Measurements from ENCODE around the gene NOD2. TPM values are rescaled to one million over a fixed set of nuclear protein-coding genes. Genes with fewer than 3 reads are reported as not detected.

The NOD2 gene
- total RNA-seq, 6 donors from 2014 or later, result 8.5 to 27.2 (median 11.2) TPM

DNA sequence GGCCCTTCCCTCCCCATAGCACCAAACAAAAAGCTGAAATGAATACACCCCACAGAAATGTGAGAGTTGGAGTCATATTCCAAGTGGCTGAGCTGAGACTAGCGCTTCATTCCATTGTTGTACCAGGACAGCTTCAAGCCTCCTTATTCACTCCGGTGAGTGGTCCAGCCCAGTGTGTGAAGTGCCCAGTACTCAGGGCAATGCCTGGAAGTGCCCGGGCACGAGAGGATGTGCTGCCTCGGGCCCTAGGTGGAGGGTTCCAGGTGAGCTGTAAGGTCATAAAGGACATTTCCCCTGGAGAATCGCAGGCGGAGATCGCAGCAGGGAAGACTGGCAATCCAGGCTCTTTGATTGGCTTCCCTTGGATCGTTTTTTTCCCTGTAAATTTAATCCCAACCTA lies 43.0 kb downstream of the NOD2 start:
- Histone ChIP-seq H3K9me3 (no peaks in the 10 kb centered on the region), H3K27ac (no peak overlapping the region), H3K4me3 (no peak overlapping the region), H3K36me3 (peaks cover 0 to 6% (median 1%) of the 10 kb centered on the region in 4 donors), H3K27me3 (no peaks in the 10 kb centered on the region), H3K4me1 (peaks cover 5 to 9% (median 8%) of the 10 kb centered on the region in 4 donors)
- 78 to 80% methylated on average over 7 to 9 of the region's 9 CpGs for WGBS, 2 donors
- DNase-seq (peak in 1 of 2 donors; percentile 78), ATAC-seq (ENCODE audit: low FRiP score in 2 of 2) (peak in 1 of 2 donors; percentile 63)
- TF ChIP-seq EP300 (IDR thresholded peaks at IDR 0.05), result peak in 1 of 4 donors; percentile 44
- no peak for TF ChIP-seq POLR2A (IDR thresholded peaks at IDR 0.05)
- TF ChIP-seq, protein P1, sequence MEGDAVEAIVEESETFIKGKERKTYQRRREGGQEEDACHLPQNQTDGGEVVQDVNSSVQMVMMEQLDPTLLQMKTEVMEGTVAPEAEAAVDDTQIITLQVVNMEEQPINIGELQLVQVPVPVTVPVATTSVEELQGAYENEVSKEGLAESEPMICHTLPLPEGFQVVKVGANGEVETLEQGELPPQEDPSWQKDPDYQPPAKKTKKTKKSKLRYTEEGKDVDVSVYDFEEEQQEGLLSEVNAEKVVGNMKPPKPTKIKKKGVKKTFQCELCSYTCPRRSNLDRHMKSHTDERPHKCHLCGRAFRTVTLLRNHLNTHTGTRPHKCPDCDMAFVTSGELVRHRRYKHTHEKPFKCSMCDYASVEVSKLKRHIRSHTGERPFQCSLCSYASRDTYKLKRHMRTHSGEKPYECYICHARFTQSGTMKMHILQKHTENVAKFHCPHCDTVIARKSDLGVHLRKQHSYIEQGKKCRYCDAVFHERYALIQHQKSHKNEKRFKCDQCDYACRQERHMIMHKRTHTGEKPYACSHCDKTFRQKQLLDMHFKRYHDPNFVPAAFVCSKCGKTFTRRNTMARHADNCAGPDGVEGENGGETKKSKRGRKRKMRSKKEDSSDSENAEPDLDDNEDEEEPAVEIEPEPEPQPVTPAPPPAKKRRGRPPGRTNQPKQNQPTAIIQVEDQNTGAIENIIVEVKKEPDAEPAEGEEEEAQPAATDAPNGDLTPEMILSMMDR (IDR thresholded peaks at IDR 0.05), result no peak
- TF ChIP-seq POLR2AphosphoS5 (IDR thresholded peaks at IDR 0.05), result peak; percentile 13 to 26

DNA sequence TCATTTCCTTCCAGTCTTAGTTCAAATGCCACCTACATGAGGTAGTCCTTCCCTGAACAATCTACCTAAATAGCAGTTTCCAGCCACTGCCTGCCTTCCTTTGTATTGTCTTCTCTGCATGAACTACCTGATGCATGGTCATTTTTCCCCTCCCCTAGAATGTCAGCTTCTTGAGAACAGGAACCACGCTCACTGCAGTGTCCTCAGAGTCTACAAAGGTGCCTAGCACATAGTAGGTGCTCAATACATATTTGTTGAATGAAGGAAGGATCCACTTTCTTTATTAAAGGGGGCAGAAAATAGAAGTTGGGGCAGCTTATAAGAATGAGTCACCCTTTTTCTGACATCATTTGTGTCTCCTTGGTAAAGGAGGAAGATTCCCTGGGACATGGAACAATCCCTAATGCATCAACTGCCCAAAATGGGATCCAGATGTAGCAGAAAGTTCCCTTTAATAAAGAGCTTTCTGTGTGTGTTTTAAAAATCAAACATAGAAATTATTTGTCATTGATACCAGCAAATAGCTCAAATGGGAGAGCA lies 44.1 kb downstream of the NOD2 start:
- 83 to 100% methylated on average over 1 of the region's 1 CpG for WGBS, 2 donors
- no peak for ATAC-seq (ENCODE audit: low FRiP score in 2 of 2)
- Histone ChIP-seq H3K4me3 (no peak overlapping the region), H3K27me3 (no peaks in the 10 kb centered on the region), H3K36me3 (no peaks in the 10 kb centered on the region), H3K27ac (no peak overlapping the region), H3K9me3 (no peaks in the 10 kb centered on the region), H3K4me1 (peaks cover 5 to 9% (median 8%) of the 10 kb centered on the region in 4 donors)
- TF ChIP-seq, protein P1 (IDR thresholded peaks at IDR 0.05), result no peak
- no peak for TF ChIP-seq POLR2AphosphoS5 (IDR thresholded peaks at IDR 0.05)
- no peak for TF ChIP-seq EP300 (IDR thresholded peaks at IDR 0.05)
- no peak for TF ChIP-seq POLR2A (IDR thresholded peaks at IDR 0.05)
- DNase-seq, result no peak

DNA sequence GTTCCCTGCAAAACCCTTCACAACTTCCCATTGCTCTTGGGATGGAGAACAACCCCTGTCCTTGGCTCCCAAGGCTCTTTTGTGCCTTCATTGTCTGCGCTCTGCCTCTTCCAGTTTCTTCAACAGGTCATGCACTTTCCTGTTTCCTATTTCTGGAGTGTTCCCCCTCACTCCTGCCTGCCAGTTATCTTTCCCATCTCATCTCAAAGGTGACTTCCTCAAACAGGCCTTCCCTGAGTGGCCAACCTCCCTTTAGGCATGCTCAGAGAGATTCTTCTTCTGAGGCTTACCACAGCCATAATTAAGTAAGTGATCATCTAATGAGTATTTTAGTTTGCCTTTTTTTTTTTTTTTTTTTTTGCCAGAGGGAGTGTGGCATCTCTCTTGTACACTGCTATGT lies 45.6 kb downstream of the NOD2 start:
- ATAC-seq (ENCODE audit: low FRiP score in 2 of 2) (no peak), DNase-seq (no peak)
- no peak overlapping the region for H3K4me3 ChIP-seq
- peaks cover 18 to 23% (median 21%) of the 10 kb centered on the region in 4 donors for H3K4me1 ChIP-seq
- 83 to 90% methylated on average over 1 of the region's 1 CpG for WGBS, 2 donors
- no peak for TF ChIP-seq EP300 (IDR thresholded peaks at IDR 0.05)
- TF ChIP-seq, protein P1 (IDR thresholded peaks at IDR 0.05), result no peak
- no peak for TF ChIP-seq POLR2A (IDR thresholded peaks at IDR 0.05)
- no peak for TF ChIP-seq POLR2AphosphoS5 (IDR thresholded peaks at IDR 0.05)
- no peaks in the 10 kb centered on the region for H3K27me3 ChIP-seq
- no peak overlapping the region for H3K27ac ChIP-seq
- peaks cover 0 to under 1% (median 0%) of the 10 kb centered on the region in 4 donors for H3K36me3 ChIP-seq
- no peaks in the 10 kb centered on the region for H3K9me3 ChIP-seq

DNA sequence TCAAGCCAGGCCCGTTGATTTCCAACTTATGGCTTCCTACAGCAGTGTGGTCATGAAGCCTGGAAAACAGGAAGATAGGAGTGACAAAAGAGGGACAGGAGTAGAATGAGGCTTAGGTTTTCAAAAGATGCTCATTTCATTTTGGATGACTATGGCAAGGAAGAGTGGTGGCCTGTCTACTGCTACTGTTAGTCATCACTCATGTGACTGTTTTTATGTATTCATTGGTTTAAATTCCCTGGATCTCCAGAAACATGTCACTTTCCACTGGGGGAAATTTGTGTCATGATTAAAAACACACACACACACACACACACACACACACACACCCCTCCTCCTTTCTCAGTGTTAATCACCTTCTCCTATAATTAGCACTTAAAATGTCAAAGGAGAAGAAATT lies 47.3 kb downstream of the NOD2 start:
- Histone ChIP-seq H3K9me3 (no peaks in the 10 kb centered on the region), H3K4me3 (peak overlapping the region in 3 of 4 donors; percentile 90 to 94 (median 94)), H3K4me1 (peaks cover 30 to 38% (median 34%) of the 10 kb centered on the region in 4 donors), H3K36me3 (peaks cover 0 to 14% (median 0%) of the 10 kb centered on the region in 4 donors), H3K27ac (peak overlapping the region; percentile 76 to 98 (median 80)), H3K27me3 (no peaks in the 10 kb centered on the region)
- no peak for TF ChIP-seq POLR2A (IDR thresholded peaks at IDR 0.05)
- no peak for TF ChIP-seq POLR2AphosphoS5 (IDR thresholded peaks at IDR 0.05)
- TF ChIP-seq EP300 (IDR thresholded peaks at IDR 0.05), result no peak
- TF ChIP-seq, protein P1 (IDR thresholded peaks at IDR 0.05), result no peak
- ATAC-seq (ENCODE audit: low FRiP score in 2 of 2) (no peak), DNase-seq (no peak)
- WGBS, 2 donors, result 41 to 57% methylated on average over 1 of the region's 1 CpG

Data from upper lobe of left lung (tissue), 6 donors.